Sigmoid colon (tissue), 7 donors: ENCODE measurements around the gene AIFM1. TPM values are rescaled to one million over a fixed set of nuclear protein-coding genes. Genes with fewer than 3 reads are reported as not detected.
"Not testable (repeated sequence)": the region's sequence is repeated elsewhere in the genome, so short reads cannot be mapped to it uniquely, and the experiment has no call there.

Experiments
- DNase-seq: peaks from one replicate; pipeline ENCODE4 v3.0.0-alpha.2; 2019
- H3K27ac ChIP-seq, 4 donors: fragments of 200-600 bp; sonication (generic); one replicate each; pipeline ENCODE4 v1.5.1; 2016 to 2019; ENCODE audit warnings: mild to moderate bottlenecking in 1 of 4
- H3K27me3 ChIP-seq, 3 donors: fragments of 200-600 bp; sonication (generic); one replicate each; pipeline ENCODE4 v1.5.1; 2019; ENCODE audit warnings: mild to moderate bottlenecking in 1 of 3
- H3K36me3 ChIP-seq, 4 donors: fragments of 200-600 bp; sonication (generic); one replicate each; pipeline ENCODE4 v1.5.1; 2016 to 2019
- H3K4me1 ChIP-seq, 4 donors: fragments of 200-600 bp; sonication (generic); one replicate each; pipeline ENCODE4 v1.5.1; 2017 to 2019
- H3K4me3 ChIP-seq, 4 donors: fragments of 200-600 bp; sonication (generic); one replicate each; pipeline ENCODE4 v1.5.1; 2017 to 2019; ENCODE audit warnings: mild to moderate bottlenecking in 2 of 4, moderate library complexity in 1 of 4
- H3K9me3 ChIP-seq, 4 donors: fragments of 200-600 bp in 3 of 4; sonication (generic) in 3 of 4; one replicate each; pipeline versions ENCODE4 v1.5.1 to v1.6.1; 2013 to 2019
- CTCF ChIP-seq, 4 experiments: fragments of 450-650 bp in 3 of 4; fragments of 200-600 bp in 1 of 4; IDR thresholded peaks; one replicate each; pipeline ENCODE4 v1.5.1; 2016 to 2019; ENCODE audit warnings: antibody characterized with exemption in 4 of 4, mild to moderate bottlenecking in 3 of 4, moderate library complexity in 2 of 4
- EP300 ChIP-seq, 4 donors: sonication (generic); formaldehyde crosslinking; IDR thresholded peaks; one replicate each; pipeline ENCODE4 v1.6.1; 2017; ENCODE audit warnings: antibody characterized with exemption in 4 of 4
- POLR2A ChIP-seq, 2 donors: fragments of 450-650 bp; IDR thresholded peaks; one replicate each; pipeline ENCODE4 v1.6.1; 2016; ENCODE audit warnings: antibody characterized with exemption in 2 of 2, mild to moderate bottlenecking in 2 of 2, moderate library complexity in 2 of 2
- POLR2AphosphoS5 ChIP-seq, 4 donors: sonication (generic); formaldehyde crosslinking; IDR thresholded peaks; one replicate each; pipeline ENCODE4 v1.6.1; 2017; ENCODE audit warnings: antibody characterized with exemption in 4 of 4
- WGBS, 2 donors: extraction: QIAGEN DNeasy Blood & Tissue Kit; methylation state at CpG; one replicate each; pipeline ENCODE4 v1.1.7; 2013; 5-methylcytosine and 5-hydroxymethylcytosine counted together
- intact Hi-C: fragments of 100-400 bp; cut with DNase I; formaldehyde crosslinking; loops from one replicate; pipeline ENCODE4 v1.15.1; 2023
- polyA plus RNA-seq, 3 donors: library from polyadenylated mRNA; stranded (reverse); fragments of 200-250 nt; gene quantifications; one replicate each; pipeline ENCODE4 v1.2.3, GENCODE V29; 2013
- total RNA-seq, 4 donors: library from RNA; depleted of rRNA; stranded (reverse); fragments of >200 nt; gene quantifications; one replicate each; pipeline ENCODE4 v1.1.0, GENCODE V29; 2016
- donor health status: healthy with polysubstance abuse.
- donor health status: Bipolar disorder and iron deficiency.
- donor health status: healthy.

The AIFM1 gene
- total and polyA plus RNA-seq, 7 donors, result 9.7 to 55.9 (median 19.8) TPM

DNA sequence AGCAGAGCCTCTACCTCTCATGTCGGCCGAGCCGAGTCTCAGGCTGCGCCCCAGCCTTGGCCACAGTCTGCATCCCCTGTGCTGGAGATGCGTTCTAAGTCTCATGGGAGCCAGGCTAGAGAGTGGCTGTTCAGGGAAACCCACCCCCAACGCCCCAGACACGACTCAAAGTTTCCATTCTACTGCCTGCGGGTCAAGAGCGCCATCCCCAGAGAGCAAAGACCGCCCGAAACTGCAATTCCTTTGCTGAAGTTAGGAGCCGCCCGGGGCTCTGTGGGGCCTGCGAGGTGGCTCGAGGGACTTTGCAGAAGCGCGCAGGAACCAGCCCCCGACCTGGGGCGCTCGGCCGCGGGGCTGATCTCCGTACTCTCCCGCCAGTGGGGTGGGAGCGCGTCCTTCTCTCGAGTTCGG is 45.3 kb downstream of the AIFM1 start:
- TF ChIP-seq POLR2AphosphoS5 (IDR thresholded peaks at IDR 0.05), result no peak
- TF ChIP-seq POLR2A (IDR thresholded peaks at IDR 0.05), result no peak
- no peak for TF ChIP-seq CTCF (IDR thresholded peaks at IDR 0.05)
- TF ChIP-seq EP300 (IDR thresholded peaks at IDR 0.05), result no peak
- Histone ChIP-seq H3K27me3 (no peaks in the 10 kb centered on the region), H3K4me3 (peak overlapping the region; percentile 16 to 46 (median 38)), H3K36me3 (no peaks in the 10 kb centered on the region), H3K9me3 (no peaks in the 10 kb centered on the region), H3K4me1 (peaks cover 0 to 42% (median 21%) of the 10 kb centered on the region in 4 donors), H3K27ac (peak overlapping the region; percentile 65 to 81 (median 74))
- WGBS, 2 donors, result 22 to 26% methylated on average over 28 of the region's 28 CpGs
- DNase-seq, result no peak
- intact Hi-C loops, result loop anchor here (2.0 to 5.0 kb wide), 2 partner anchors 40 to 42 kb away; no protein-coding TSS in a partner anchor

DNA sequence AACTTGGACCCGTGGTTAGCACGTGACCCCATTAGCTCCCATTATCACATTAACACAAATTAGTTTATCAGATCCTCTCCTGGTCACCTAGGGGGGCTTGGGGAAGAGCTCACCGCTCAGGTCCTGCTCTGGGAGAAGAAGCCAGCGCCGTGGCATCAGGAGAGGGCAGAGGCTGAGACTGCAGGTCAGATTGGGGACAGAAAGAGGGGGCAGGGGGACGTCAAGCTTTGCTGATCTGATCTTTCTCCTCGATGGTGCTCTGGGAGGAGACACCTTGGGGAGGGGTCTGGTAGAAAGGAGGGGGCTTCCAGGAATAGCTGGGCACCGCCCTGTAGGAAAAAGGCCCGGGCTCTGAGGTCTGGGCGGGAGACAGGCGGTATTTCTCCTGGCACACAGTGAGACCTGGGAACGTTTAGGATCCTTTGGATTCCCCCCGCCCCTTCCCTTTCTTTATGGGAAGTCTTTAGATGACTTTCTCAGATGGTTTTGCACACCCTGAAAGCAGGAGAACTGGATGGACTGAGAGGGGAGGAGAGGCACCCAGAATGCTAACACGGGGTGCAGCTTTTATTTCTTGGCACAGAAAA is 46.2 kb downstream of the AIFM1 start:
- DNase-seq, result no peak
- Histone ChIP-seq H3K27me3 (no peaks in the 10 kb centered on the region), H3K4me3 (no peak overlapping the region), H3K36me3 (no peaks in the 10 kb centered on the region), H3K27ac (peak overlapping the region; percentile 22 to 81 (median 70)), H3K4me1 (peaks cover 0 to 35% (median 21%) of the 10 kb centered on the region in 4 donors), H3K9me3 (no peaks in the 10 kb centered on the region)
- intact Hi-C loops, result loop anchor here (5.0 kb wide), 1 partner anchor 277 kb away; the partner anchor contains the start of gene ZDHHC9
- WGBS, 2 donors, result 74 to 76% methylated on average over 14 of the region's 14 CpGs
- TF ChIP-seq POLR2A (IDR thresholded peaks at IDR 0.05) (no peak), CTCF (IDR thresholded peaks at IDR 0.05) (no peak), POLR2AphosphoS5 (IDR thresholded peaks at IDR 0.05) (no peak), EP300 (IDR thresholded peaks at IDR 0.05) (no peak)

DNA sequence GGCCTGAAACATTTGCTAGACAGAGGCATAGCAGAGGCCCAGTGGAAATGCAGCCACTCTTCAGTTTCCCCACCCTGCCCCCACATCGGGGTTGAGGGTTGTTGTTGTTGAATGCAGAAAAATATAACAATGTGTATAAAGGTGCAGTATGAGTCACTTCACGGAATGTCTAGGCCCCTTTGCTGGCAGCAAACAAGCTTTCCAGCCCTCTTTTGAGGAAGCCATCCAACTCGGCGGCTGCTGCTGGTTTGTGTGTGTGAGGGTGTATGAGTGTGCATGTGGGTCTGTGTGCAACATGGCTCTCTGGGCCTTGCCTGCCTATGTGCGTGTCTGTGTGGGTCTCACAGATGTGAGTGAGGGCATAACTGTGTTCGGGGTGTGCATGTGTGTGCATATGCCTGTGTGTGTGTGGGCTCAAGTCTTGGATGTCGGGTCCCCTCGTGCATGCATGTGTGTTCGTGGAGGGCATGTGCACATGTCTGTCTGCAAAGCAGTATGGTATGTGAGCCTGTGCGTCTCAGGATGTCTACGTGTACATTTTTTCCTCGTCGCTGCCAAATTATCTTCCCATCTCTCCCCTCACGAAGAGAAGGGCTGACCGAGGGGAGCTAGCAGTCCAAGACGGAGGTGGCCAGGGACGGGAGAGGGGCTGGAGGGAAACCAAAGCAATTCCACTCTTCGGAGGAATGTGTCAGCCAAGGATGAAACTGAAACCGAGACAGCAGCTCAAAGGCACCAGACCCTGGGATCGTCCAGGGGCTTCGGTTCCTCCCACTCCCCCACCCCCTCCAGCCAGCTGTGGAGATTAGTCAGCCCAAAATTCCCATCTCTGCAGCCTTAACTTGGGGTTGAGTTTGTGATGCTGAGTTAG is 47.0 kb downstream of the AIFM1 start:
- no peak for TF ChIP-seq POLR2AphosphoS5 (IDR thresholded peaks at IDR 0.05)
- TF ChIP-seq POLR2A (IDR thresholded peaks at IDR 0.05), result no peak
- TF ChIP-seq EP300 (IDR thresholded peaks at IDR 0.05), result no peak
- TF ChIP-seq CTCF (IDR thresholded peaks at IDR 0.05), result no peak
- DNase-seq, result no peak
- intact Hi-C loops, result loop anchor here (5.0 kb wide), 1 partner anchor 276 kb away; the partner anchor contains the start of gene ZDHHC9
- 65 to 80% methylated on average over 21 of the region's 21 CpGs for WGBS, 2 donors
- Histone ChIP-seq H3K36me3 (no peaks in the 10 kb centered on the region), H3K27me3 (no peaks in the 10 kb centered on the region), H3K9me3 (no peaks in the 10 kb centered on the region), H3K4me3 (no peak overlapping the region), H3K4me1 (peaks cover 0 to 32% (median 21%) of the 10 kb centered on the region in 4 donors), H3K27ac (peak overlapping the region; percentile 25 to 81 (median 70))

DNA sequence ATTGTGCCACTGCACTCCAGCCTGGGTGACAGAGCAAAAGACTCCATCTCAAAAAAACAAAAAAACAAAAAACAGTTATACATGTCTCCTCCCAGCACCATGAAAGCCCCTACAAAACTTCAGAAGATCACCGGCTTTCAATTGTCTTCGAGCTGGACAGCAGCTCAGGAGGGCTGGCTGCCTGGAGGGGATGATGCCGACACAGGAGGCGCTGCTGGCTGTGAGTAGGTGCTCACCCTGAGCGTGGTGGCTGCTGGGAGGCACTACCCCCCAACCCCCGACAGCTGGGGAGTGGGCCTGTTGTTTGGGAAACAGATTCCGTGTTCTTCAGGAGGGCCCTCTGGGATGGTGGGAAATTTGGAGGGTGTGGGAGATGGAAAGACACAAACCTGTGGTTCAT is 48.5 kb downstream of the AIFM1 start:
- H3K4me3 ChIP-seq, result no peak overlapping the region
- WGBS, 2 donors, result 96% methylated on average over 7 of the region's 7 CpGs
- intact Hi-C loops, result loop anchor here (5.0 kb wide), 1 partner anchor 275 kb away; the partner anchor contains the start of gene ZDHHC9
- no peaks in the 10 kb centered on the region for H3K9me3 ChIP-seq
- no peaks in the 10 kb centered on the region for H3K36me3 ChIP-seq
- no peak for DNase-seq
- H3K27ac ChIP-seq, result no peak overlapping the region
- H3K27me3 ChIP-seq, result no peaks in the 10 kb centered on the region
- H3K4me1 ChIP-seq, result peaks cover 0 to 32% (median 21%) of the 10 kb centered on the region in 4 donors
- TF ChIP-seq POLR2A (IDR thresholded peaks at IDR 0.05) (no peak), POLR2AphosphoS5 (IDR thresholded peaks at IDR 0.05) (no peak), CTCF (IDR thresholded peaks at IDR 0.05) (no peak), EP300 (IDR thresholded peaks at IDR 0.05) (no peak)

- WGBS, 2 donors, result 85% methylated on average over 10 of the region's 10 CpGs
- intact Hi-C loops, result loop anchor here (5.0 kb wide), 1 partner anchor 273 kb away; the partner anchor contains the start of gene ZDHHC9
- DNase-seq, H3K27ac ChIP-seq, H3K27me3 ChIP-seq, H3K36me3 ChIP-seq, H3K4me3 ChIP-seq, H3K9me3 ChIP-seq: not testable (repeated sequence)
- H3K4me1 ChIP-seq, result peaks cover 0 to 23% (median 16%) of the 10 kb centered on the region in 4 donors
Observed at GRCh38 chrX:130115119-130115885, 50.3 kb downstream of the AIFM1 start.
